Panc1 (cell line): Measurements from ENCODE around the gene ADGRB3. TPM values are rescaled to one million over a fixed set of nuclear protein-coding genes. Genes with fewer than 3 reads are reported as not detected.

Experiments used
- ATAC-seq: fragments of 200-7000 bp; cut with Tn5 transposase; 2 replicates; pipeline ENCODE4 v1.9.1; 2020; ENCODE audit warnings: mild to moderate bottlenecking, moderate library complexity
- BruUV-seq: library from RNA; stranded (reverse); fragments of 400-500 nt; replicated peaks from 2 replicates; lab custom pipeline; 2021; lab: Mats Ljungman, UMichigan
- CTCF ChIA-PET: fragments of 300-600 bp; sonication (Branson Sonifier 250); formaldehyde crosslinking; loops from one replicate; lab custom pipeline; 2022; ENCODE audit warnings: antibody characterized with exemption; lab: Charles Lee
- POLR2A ChIA-PET: fragments of 300-600 bp; sonication (Branson Sonifier 250); formaldehyde crosslinking; loops from one replicate; lab custom pipeline; 2022; ENCODE audit warnings: antibody characterized with exemption; lab: Charles Lee
- DNase-seq: peaks from one replicate; pipeline ENCODE4 v3.0.0-alpha.2; 2010; ENCODE audit warnings: low read depth, low spot score
- H3K27ac ChIP-seq: 2 replicates; pipeline ENCODE4 v1.5.1; 2011; ENCODE audit warnings: mild to moderate bottlenecking, low read length, inconsistent platforms
- H3K27me3 ChIP-seq: fragments of 200-500 bp; sonication (Bioruptor generic); 2 replicates; pipeline ENCODE4 v1.6.0; 2014; ENCODE audit warnings: low read length, inconsistent platforms; ENCODE audit not compliant: control insufficient read depth, insufficient read depth
- H3K36me3 ChIP-seq: fragments of 200-500 bp; sonication (Bioruptor generic); 2 replicates; pipeline ENCODE4 v1.5.1; 2014; ENCODE audit warnings: inconsistent platforms, mild to moderate bottlenecking, low read length, moderate library complexity; ENCODE audit not compliant: control insufficient read depth, insufficient read depth
- H3K4me1 ChIP-seq: 2 replicates; pipeline ENCODE4 v1.5.1; 2011; ENCODE audit warnings: inconsistent platforms, mild to moderate bottlenecking, low read length, moderate library complexity; ENCODE audit not compliant: control insufficient read depth, insufficient read depth
- H3K4me3 ChIP-seq, 2 experiments: 2 replicates each; pipeline ENCODE4 v1.5.1; 2011 to 2012; ENCODE audit warnings: low read depth in 2 of 2, low read length in 2 of 2, mild to moderate bottlenecking in 2 of 2, inconsistent platforms in 1 of 2, moderate library complexity in 1 of 2
- H3K9me3 ChIP-seq: fragments of 200-500 bp; sonication (Bioruptor generic); 2 replicates; pipeline ENCODE4 v1.5.1; 2014; ENCODE audit warnings: low read depth, mild to moderate bottlenecking, inconsistent platforms, low read length, moderate library complexity; ENCODE audit not compliant: control insufficient read depth, insufficient read depth
- CTCF ChIP-seq: fragments of 450-650 bp; IDR thresholded peaks from 2 replicates; pipeline ENCODE4 v1.5.1; 2017; ENCODE audit warnings: mild to moderate bottlenecking
- POLR2AphosphoS5 ChIP-seq: IDR thresholded peaks from 2 replicates; pipeline ENCODE4 v1.6.1; 2012; ENCODE audit warnings: mild to moderate bottlenecking, low read depth, low read length, moderate library complexity
- REST ChIP-seq, 2 experiments: IDR thresholded peaks; 2 replicates each; pipeline ENCODE4 v1.6.1; 2011 to 2012; ENCODE audit warnings: low read depth in 2 of 2, control low read depth in 1 of 2, low read length in 1 of 2, mild to moderate bottlenecking in 1 of 2, moderate library complexity in 1 of 2; ENCODE audit not compliant: insufficient read depth in 1 of 2
- SIN3A ChIP-seq: IDR thresholded peaks from 2 replicates; pipeline ENCODE4 v1.6.1; 2012; ENCODE audit warnings: low read depth, mild to moderate bottlenecking, low read length, moderate library complexity, borderline replicate concordance; ENCODE audit not compliant: insufficient read depth
- TCF7L2 ChIP-seq: IDR thresholded peaks from 2 replicates; pipeline ENCODE4 v1.6.1; 2011; ENCODE audit warnings: mild to moderate bottlenecking, low read depth, low read length, inconsistent platforms
- in situ Hi-C: cut with HindIII; loops from 2 replicates; pipeline ENCODE4 v1.10.0; 2016; ENCODE audit warnings: low sequenced_read_pairs, low pct_unique_long_range_greater_than_20kb
- intact Hi-C: fragments of 100-400 bp; cut with micrococcal nuclease; formaldehyde crosslinking; loops from one replicate; pipeline ENCODE4 v1.10.0; 2022; ENCODE audit not compliant: unreplicated experiment
- total RNA-seq: library from RNA; stranded (reverse); gene quantifications from one replicate; pipeline ENCODE4 v1.2.1, GENCODE V29; 2021; ENCODE audit not compliant: unreplicated experiment

The ADGRB3 gene
- total RNA-seq, 1 experiment from 2014 or later: 0.10 TPM

- ChIA-PET POLR2A (no interaction called here), CTCF (no interaction called here)
- in situ Hi-C loops: no loop called here
Observed at GRCh38 chr6:69284176-69284730, 649.2 kb downstream of the ADGRB3 start.

GRCh38 chr6:69285054-69285453 lies 650.0 kb downstream of the ADGRB3 start:
- H3K36me3 ChIP-seq: no peaks in the 10 kb centered on the region
- ChIA-PET POLR2A (no interaction called here), CTCF (no interaction called here)
- H3K4me1 ChIP-seq: no peaks in the 10 kb centered on the region
- no peak for DNase-seq
- no peaks in the 10 kb centered on the region for H3K9me3 ChIP-seq
- no peaks in the 10 kb centered on the region for H3K27me3 ChIP-seq
- no peak overlapping the region for H3K4me3 ChIP-seq
- intact Hi-C loops: no loop called here
- in situ Hi-C loops: no loop called here
- no peak for TF ChIP-seq POLR2AphosphoS5
- TF ChIP-seq REST (IDR thresholded peaks at IDR 0.05; ENCODE audit: insufficient read depth in 1 of 2, low read depth in 2 of 2, low read length in 1 of 2): no peak
- no peak for TF ChIP-seq SIN3A
- no peak for TF ChIP-seq TCF7L2
- TF ChIP-seq CTCF: no peak
- no peak overlapping the region for H3K27ac ChIP-seq
- BruUV-seq: no TSS peak
- no peak for ATAC-seq

More at GRCh38 chr6:69284176-69284730, 649.2 kb downstream of the ADGRB3 start:
- intact Hi-C loops: no loop called here
- TF ChIP-seq TCF7L2 (no peak), POLR2AphosphoS5 (no peak), REST (IDR thresholded peaks at IDR 0.05; ENCODE audit: insufficient read depth in 1 of 2, low read depth in 2 of 2, low read length in 1 of 2) (no peak), CTCF (no peak), SIN3A (no peak)
- DNase-seq: no peak
- BruUV-seq: no TSS peak
- Histone ChIP-seq H3K27me3 (no peaks in the 10 kb centered on the region), H3K36me3 (no peaks in the 10 kb centered on the region), H3K4me1 (no peaks in the 10 kb centered on the region), H3K4me3 (no peak overlapping the region), H3K9me3 (no peaks in the 10 kb centered on the region), H3K27ac (no peak overlapping the region)
- no peak for ATAC-seq
